ENCODE data around the gene CLPTM1L.
"Not testable (repeated sequence)": the region's sequence is repeated elsewhere in the genome, so short reads cannot be mapped to it uniquely, and the experiment has no call there.

Gene CLPTM1L

DNA sequence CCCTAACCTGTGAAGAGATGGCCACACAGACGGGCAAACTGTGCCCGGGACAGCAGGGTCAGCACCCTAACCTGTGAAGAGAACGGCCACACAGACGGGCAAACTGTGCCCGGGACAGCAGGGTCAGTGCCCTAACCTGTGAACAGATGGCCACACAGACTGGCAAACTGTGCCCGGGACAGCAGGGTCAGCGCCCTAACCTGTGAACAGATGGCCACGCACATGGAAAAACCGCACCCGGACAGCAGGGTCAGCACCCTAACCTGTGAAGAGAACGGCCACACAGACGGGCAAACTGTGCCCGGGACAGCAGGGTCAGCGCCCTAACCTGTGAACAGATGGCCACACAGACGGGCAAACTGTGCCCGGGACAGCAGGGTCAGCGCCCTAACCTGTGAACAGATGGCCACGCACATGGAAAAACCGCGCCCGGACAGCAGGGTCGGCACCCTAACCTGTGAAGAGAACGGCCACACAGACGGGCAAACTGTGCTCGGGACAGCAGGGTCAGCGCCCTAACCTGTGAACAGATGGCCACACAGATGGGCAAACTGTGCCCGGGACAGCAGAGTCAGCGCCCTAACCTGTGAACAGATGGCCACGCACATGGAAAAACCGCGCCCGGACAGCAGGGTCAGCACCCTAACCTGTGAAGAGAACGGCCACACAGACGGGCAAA lies 5.6 kb downstream of the CLPTM1L start:
- not testable (repeated sequence) for DNase-seq

DNA sequence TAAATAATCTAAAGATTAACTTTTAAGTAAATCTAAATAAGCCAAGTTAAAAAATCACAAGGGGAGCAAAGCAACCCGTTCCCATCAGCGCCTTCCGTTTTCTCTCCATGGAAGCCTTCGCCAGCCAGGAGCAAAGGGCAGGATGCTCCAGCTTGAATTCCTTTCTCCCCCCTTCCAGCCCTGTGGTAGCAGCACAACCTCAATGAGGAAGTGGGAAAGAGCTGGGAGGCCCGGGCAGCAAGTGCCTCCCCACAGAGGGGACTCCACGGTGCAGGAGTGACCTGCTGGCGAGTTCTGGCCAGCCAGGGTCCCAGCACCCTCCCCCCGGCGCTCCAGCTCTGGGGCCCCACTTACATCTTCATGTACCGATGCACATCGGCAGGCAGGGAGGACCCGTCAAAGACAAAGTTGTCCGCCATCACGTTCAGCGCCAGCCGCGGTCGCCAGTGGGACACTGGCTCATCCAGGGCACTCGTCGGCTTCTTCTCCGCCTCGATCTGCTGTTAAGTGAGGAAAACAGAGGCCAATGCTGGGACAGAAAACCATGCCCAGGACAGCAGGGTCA lies 6.3 kb downstream of the CLPTM1L start:
- DNase-seq: no peak

DNA sequence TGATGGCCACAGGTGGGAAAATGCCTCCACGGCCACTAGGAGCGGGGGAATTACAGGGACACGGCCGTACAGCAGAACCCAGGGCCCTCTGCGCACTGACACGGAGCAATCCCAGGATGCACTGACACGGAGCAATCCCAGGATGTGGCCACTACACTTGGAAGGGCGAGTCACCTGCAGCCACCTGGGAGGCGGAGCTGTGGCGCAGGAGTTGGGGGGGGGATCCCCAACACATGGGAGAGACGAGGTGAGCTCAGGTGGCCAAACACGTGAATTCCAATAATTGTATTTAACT lies 6.8 kb downstream of the CLPTM1L start:
- no peak for DNase-seq

DNA sequence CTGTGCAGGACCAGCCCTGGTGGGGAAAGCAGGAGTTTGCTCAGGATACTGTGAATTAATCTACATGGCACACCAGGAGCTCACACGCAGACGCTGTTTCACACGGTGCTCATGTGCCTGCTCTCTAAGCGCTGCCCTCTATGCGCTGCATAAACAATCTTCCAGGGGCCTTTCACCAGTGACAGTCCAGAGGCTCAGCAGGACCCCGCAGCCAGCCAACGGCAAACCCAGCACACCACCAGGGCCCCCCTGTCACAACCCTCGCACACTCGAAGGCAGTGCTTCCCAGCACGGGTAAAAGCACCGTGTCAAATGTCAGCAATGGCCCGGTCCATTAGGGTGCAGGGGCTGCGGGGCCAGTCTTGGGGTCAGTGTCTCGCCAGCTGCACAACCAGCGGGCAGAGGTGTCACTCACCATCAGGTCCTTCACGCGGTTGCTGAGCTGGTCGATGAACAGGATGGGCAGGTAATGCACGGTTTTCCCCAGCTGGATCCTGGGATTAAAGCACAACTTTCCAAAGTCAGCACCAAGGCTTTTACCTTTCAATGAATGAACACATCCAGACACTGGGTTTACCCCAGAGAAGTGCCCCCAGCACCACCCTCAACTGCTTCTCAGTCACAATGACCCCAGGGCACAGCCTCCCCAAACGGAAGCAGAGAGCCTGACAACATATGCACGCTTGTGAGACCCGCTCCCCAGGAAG lies 7.3 kb downstream of the CLPTM1L start:
- no peak for DNase-seq

DNA sequence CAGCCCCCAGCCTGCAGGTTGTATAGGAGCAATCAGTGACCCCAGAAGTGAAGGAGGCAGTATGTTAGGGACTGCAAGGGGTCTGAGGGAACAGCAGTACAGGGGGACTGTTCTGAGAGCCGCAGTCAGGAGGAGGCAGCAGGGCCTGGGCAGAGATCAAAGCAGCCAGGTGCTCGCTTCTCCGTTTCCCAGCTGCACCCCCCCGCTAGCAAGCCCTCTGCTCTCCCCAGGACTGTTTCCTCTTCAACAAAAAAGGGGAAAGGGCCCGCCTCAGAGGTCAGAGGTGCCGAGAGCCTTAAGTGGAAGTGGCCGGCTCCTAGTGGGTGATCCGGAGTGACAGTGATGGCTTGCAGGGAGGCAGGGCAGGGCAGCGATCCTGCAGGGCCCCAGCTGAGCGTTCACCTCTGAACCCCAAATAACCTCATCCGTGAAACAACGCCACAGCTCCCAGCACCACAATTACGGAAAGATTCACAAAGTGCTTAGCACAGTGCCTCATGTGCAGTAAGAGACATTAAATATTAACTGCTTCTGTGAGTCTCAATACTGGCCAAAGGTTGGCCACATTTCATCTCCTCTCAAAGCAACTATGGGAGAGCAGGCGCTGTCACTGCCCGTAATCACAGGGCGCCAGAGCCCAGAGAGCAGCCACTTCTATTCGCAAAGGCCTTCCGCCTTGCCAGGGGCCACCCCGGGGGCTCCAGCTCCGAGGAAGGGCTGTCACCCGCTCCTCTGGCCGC lies 8.0 kb downstream of the CLPTM1L start:
- no peak for DNase-seq

DNA sequence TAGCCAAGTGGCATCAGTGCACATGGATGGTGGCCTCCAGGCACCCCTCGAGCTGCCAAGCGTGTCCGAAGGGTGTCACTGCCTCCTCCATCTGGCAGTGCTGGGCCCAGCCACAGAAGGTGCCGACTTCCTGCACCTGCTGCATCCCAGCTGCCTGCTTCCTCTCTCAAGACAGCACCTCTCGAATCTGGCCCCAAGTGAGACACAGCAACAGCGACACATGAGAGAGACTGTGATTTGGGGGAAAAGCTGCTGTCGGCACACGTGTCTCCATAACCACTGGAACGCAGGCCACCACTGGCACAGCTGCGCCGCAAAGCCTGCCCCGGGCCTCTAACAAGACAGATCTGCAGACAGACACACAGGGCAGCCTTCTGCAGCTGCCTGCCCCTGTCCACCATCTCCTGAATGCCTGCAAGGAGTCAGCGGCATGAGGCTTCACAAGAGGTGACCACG lies 8.8 kb downstream of the CLPTM1L start:
- DNase-seq: no peak

DNA sequence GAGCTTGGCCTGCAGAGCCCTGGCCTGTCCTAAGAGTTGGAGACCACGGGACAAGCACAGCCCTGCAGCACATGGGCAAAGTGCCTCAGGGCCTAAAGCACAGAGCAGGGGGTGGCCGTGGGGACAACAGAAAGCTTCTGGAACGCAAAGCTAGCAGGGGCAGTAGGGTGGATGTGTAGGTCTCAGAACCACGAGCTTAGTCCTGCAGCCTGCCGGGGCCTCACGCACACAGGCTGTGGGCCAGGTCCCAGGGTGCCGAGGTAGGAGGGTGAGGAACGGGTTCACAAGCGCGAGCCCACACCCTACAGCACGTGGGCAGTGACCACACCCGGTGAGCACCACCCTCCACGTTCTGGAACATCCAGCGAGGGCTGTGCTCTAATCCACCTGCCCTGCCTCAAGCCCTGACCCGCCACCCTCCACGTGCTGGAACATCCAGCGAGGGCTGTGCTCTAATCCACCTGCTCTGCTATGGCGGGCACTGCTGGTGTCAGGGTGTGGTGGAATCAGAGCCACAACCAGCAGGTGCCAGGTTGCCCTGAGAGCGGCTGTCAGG lies 9.3 kb downstream of the CLPTM1L start:
- DNase-seq: no peak

DNA sequence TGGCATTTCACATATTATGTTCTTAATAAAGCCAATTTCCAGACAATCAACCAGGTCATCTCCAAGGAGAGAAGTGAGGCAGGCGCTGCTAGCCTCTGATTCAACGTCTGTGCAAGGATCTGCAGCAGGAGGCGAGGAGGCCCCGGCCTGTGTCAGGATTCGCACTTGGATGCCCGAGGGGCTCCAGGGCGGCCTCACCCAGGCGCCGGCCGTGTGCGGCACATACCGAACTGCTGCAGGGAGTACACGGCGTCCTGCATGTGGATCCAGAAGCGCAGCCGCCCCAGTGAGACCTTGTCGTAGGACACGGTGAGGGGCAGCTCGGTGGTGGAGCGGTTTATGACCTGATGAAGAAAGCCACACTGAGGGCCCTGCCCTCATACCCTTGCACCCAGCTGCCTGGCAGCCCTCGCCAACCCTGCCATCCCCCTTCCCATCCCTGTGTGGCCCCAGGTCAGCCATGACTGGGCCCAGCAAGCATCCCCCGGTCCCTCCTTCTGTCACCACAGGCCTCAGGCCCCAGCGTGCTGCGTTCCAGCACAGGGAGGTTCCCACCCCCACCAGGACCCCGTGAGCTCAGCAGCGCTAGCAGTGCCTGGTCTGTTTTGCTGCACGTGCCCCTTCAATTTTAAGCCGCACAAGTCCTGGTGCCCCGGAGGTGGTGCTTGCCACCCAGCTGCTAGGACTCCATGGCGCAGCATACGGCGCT lies 9.9 kb downstream of the CLPTM1L start:
- no peak for DNase-seq

DNA sequence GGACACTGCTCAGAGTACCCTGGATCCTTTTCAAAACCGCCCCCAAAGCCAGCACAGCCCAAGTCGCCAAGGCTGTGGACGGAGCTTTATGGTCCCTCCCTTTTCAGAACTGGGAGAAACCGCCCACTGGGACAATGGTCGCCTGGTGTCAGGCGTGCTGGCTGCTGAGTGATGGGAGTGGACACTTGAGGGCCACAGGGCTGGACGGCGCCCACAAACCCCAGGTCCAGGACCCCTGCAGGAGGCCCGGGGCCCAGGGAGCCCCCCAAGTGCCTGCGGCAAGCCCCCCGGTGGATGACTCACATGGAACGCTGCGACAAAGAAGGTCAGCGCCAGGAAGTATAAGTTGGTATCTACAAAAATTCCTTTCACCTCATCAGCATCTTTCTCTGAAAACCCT lies 10.9 kb downstream of the CLPTM1L start:
- no peak for DNase-seq

DNA sequence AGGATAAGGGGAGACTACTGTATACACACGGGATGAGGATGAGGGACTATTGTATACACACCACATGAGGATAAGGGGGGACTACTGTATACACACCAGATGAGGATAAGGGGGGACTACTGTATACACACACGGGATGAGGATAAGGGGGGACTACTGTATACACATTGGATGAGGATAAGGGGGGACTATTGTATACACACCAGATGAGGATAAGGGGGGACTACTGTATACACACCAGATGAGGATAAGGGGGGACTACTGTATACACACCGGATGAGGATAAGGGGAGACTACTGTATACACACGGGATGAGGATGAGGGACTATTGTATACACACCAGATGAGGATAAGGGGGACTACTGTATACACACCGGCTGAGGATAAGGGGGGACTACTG lies 11.6 kb downstream of the CLPTM1L start:
- DNase-seq: not testable (repeated sequence)

DNA sequence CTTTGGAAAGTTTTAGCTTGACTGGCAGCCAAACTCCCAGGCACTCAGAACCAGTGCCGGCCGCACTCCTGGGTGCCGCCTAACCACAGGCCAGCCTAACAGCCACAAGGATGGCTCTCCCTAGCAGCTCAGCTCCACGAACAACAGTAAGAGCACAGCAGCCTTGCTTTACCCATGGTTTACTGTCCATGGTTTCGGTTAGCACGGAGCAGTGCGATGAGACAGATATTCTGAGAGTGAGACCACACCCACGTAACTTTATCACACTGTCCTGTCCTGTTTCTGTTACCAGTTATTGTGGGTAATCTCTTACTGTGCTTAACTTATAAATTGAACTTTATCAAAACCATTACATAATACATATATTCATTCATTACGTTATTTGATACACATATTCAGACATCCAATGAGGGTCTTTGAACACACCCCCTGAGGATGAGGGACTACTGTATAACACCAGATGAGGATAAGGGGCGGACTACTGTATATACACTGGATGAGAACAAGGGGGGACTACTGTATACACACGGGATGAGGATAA lies 12.4 kb downstream of the CLPTM1L start:
- peak; percentile 5 for DNase-seq

DNA sequence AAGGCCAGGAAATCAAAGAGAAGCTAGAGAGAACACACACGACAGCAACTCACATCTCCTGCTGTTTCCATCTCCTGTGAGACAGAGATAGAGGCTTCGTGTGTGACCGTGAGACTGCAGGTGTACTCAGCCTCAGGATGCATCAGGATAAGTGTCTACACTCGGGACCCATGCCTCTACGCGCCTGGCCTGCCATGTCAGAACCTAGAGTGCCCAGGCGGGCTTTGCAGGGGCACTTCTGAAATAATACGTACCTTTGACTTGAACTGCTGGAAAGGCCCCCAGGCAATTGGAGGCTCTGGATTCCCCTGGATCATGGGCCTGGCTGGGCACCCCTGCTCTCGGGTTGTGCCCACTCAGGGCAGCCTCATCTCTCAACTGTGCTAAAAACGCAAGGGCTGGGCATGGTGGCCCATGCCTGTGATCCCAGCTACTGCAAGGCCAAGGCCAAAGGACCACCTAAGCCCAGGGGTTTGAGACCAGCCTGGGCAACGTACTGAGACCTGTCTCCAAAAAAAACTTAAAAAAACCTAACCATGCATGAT lies 13.0 kb downstream of the CLPTM1L start:
- DNase-seq: peak; percentile 4

DNA sequence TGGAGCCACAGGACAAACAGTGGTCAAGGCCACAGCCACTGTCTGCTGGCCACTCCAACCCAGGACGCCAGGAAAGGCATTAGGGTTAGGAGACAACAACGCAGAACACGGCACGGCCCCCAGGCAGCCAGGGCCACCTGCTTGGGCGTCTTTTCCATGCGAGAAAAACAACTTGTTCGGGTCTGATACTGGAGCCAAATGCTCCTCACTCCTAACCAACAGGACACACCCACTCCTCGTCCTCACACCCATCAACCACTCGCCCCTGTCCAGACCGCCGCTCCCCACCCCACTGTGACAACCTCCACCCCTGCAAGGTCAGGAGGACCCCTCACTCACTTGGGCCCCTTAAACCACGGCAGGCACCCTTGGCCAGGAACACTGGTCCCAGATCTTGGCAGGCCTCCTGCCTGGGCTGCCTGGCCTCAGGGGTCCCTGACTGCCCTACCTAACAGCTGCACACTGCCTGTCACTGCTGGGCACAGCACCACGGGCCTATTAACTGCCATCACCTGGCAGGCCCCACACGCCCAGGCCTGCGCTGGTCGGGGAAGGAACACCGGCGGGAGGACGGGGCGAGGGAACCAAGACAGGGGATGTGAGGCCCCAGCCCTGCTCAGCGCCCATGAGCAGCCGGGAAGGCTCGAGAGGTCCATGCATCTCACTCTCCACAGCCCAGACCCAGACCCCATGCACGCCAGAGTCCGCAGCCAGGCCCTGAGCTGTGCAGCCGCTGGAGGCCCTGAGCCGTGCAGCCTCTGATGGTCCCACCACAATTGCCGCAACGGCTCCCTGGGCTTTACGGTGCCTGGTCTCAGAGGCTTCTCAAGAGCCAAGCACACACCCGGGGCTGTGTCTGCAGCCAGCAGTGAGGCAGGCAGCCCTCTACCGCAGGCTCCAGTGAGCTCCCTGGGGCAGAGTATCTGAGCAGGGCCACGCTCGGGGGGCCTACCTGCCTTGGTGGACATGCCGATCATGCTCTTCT lies 13.8 kb downstream of the CLPTM1L start:
- DNase-seq: peak; percentile 7

DNA sequence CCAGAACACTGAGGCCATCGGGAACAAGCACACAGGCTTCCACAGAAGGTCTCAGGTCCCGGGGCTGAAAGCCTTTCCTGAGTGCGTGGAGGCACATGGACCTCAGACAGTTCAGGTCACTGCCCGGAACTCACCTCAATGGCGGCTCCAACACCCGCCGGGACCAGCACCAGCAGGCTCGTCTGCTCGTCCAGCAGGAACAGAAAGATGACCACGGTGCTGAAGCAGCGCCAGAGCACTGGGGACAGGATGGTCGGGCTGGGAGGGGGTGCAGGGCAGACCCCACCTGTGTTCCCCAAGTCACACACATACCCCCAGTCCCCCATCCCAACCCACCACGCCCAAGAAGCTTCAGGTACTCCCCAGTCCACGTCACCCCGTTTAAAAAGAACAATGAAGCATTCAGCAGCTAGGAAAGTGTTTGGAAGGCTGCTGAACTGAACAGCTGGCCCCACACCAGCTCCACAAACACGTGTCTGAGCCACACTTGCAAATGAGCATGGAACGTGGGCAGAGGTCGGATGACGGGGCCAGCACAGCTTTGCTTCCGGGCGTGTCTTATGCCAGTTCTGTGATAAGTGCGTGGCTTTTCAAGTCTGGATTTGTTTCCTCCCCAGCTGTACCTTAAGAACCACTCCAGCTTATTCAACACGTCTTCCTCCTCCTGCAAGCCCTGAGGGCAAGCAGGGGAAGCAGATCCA lies 14.6 kb downstream of the CLPTM1L start:
- DNase-seq: no peak

DNA sequence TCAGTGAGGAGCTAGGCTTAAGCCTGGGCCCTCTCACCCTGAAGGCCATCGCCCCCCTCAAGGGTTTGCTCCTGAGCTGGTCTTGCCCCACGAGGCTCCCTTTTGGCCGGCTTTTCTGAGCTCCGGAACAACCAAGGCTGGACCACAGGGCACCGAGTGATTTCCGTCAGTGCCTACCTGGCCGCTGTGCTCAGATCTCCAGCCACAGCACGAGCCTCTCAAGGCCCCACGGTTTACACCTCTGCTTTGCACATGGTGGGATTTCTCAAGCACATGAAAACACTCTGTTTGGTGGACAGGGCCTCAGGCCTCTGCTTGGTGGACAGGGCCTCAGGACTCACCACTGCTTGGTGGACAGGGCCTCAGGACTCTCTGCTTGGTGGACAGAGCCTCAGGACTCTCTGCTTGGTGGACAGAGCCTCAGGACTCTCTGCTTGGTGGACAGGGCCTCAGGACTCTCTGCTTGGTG lies 15.8 kb downstream of the CLPTM1L start:
- DNase-seq: no peak

DNA sequence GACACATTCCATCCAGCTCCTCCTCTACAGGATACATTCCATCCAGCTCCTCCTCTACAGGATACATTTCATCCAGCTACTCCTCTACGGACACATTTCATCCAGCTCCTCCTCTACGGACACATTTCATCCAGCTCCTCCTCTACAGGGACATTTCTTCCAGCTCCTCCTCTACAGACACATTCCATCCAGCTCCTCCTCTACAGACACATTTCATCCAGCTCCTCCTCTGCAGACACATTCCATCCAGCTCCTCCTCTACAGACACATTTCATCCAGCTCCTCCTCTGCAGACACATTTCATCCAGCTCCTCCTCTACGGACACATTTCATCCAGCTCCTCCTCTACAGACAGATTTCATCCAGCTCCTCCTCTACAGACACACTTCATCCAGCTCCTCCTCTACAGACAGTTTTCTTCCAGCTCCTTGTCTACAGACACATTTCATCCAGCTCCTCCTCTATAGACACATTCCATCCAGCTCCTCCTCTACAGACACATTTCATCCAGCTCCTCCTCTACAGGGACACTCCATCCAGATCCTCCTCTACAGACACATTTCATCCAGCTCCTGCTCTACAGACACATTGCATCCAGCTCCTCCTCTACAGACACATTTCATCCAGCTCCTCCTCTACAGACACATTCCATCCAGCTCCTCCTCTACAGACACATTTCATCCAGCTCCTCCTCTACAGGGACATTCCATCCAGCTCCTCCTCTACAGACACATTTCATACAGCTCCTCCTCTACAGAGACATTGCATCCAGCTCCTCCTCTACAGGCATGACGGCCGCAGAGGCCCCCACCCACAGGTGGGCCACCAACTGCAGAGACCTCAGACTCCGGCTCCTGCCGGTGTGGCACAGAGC lies 16.4 kb downstream of the CLPTM1L start:
- not testable (repeated sequence) for DNase-seq

DNA sequence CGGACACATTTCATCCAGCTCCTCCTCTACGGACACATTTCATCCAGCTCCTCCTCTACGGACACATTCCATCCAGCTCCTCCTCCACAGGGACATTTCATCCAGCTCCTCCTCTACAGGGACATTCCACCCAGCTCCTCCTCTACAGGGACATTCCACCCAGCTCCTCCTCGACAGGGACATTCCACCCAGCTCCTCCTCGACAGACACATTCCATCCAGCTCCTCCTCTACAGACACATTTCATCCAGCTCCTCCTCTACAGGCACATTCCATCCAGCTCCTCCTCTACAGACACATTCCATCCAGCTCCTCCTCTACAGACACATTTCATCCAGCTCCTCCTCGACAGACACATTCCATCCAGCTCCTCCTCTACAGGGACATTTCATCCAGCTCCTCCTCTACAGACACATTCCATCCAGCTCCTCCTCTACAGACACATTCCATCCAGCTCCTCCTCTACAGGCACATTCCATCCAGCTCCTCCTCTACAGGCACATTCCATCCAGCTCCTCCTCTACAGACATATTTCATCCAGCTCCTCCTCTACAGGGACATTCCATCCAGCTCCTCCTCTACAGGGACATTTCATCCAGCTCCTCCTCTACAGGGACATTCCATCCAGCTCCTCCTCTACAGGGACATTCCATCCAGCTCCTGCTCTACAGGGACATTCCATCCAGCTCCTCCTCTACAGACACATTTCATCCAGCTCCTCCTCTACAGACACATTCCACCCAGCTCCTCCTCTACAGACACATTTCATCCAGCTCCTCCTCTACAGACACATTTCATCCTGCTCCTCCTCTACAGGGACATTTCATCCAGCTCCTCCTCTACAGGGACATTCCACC lies 17.8 kb downstream of the CLPTM1L start:
- not testable (repeated sequence) for DNase-seq

DNA sequence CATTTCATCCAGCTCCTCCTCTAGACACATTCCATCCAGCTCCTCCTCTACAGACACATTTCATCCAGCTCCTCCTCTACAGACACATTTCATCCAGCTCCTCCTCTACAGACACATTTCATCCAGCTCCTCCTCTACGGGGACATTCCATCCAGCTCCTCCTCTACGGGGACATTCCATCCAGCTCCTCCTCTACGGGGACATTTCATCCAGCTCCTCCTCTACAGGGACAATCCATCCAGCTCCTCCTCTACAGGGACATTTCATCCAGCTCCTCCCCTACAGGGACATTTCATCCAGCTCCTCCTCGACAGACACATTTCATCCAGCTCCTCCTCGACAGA lies 18.4 kb downstream of the CLPTM1L start:
- not testable (repeated sequence) for DNase-seq

All from activated naive CD4-positive, alpha-beta T cell treated with anti-CD3 and anti-CD28 coated beads, Interleukin-2, amount 50 U/mL, for 16 hours (primary cell).